Naive thymus-derived CD8-positive, alpha-beta T cell (primary cell): ENCODE data around the gene TAF8. TPM values are rescaled to one million over a fixed set of nuclear protein-coding genes. Genes with fewer than 3 reads are reported as not detected.

ENCODE experiments used
- ATAC-seq, 2 donors: fragments of 150-1000 bp; cut with Tn5 transposase in 1 of 2; sonication (Bioruptor Pico), chemical (Tn5 transposase) in 1 of 2; 1 replicate in 1 of 2; 2 replicates in 1 of 2; pipeline ENCODE4 v1.10.0; 2021; ENCODE audit warnings: mild to moderate bottlenecking in 2 of 2, moderate library complexity in 2 of 2
- POLR2A ChIA-PET: fragments of 350-600 bp; sonication (Branson Sonifier 250); formaldehyde crosslinking; loops from one replicate; lab custom pipeline; 2021; ENCODE audit warnings: antibody characterized with exemption; lab: Charles Lee
- DNase-seq, 10 donors: peaks; one replicate each; pipeline versions ENCODE4 v3.0.0 to v3.0.0-alpha.2; 2020 to 2022
- H3K27ac Mint-ChIP-seq, 10 donors: one replicate each; pipeline ENCODE4 v1.8.0; 2020 to 2022; ENCODE audit warnings: mild to moderate bottlenecking in 10 of 10, mixed read lengths in 10 of 10, moderate library complexity in 4 of 10, inconsistent platforms in 1 of 10
- H3K27me3 Mint-ChIP-seq, 5 donors: one replicate each; pipeline ENCODE4 v1.8.0; 2021 to 2022; ENCODE audit warnings: mixed read lengths in 5 of 5
- H3K36me3 Mint-ChIP-seq, 3 donors: one replicate each; pipeline ENCODE4 v1.8.0; 2020 to 2022; ENCODE audit warnings: mixed read lengths in 3 of 3, mild to moderate bottlenecking in 2 of 3, inconsistent platforms in 1 of 3
- H3K4me1 Mint-ChIP-seq, 4 donors: one replicate each; pipeline ENCODE4 v1.8.0; 2021 to 2022; ENCODE audit warnings: mixed read lengths in 4 of 4
- H3K4me3 Mint-ChIP-seq, 10 donors: one replicate each; pipeline ENCODE4 v1.8.0; 2020 to 2022; ENCODE audit warnings: mild to moderate bottlenecking in 10 of 10, mixed read lengths in 10 of 10, moderate library complexity in 6 of 10, inconsistent platforms in 1 of 10
- H3K9me3 Mint-ChIP-seq, 9 donors: one replicate each; pipeline ENCODE4 v1.8.0; 2020 to 2022; ENCODE audit warnings: mixed read lengths in 9 of 9, mild to moderate bottlenecking in 3 of 9, inconsistent platforms in 1 of 9, moderate library complexity in 1 of 9
- polyA plus RNA-seq, 3 donors: library from polyadenylated mRNA; unstranded; fragments of 300-500 nt; fragmentation: Illumina TruSeq; gene quantifications; one replicate each; pipeline ENCODE4 v1.2.3, GENCODE V29; 2021
- total RNA-seq, 8 experiments: library from RNA in 2 of 8; stranded (reverse) in 2 of 8; gene quantifications; one replicate each; pipeline ENCODE4 v1.2.3 and lab custom pipeline; 2021 to 2026

The TAF8 gene
- total and polyA plus RNA-seq, 5 experiments from 2014 or later = 24.4 to 73.8 (median 36.8) TPM

DNA sequence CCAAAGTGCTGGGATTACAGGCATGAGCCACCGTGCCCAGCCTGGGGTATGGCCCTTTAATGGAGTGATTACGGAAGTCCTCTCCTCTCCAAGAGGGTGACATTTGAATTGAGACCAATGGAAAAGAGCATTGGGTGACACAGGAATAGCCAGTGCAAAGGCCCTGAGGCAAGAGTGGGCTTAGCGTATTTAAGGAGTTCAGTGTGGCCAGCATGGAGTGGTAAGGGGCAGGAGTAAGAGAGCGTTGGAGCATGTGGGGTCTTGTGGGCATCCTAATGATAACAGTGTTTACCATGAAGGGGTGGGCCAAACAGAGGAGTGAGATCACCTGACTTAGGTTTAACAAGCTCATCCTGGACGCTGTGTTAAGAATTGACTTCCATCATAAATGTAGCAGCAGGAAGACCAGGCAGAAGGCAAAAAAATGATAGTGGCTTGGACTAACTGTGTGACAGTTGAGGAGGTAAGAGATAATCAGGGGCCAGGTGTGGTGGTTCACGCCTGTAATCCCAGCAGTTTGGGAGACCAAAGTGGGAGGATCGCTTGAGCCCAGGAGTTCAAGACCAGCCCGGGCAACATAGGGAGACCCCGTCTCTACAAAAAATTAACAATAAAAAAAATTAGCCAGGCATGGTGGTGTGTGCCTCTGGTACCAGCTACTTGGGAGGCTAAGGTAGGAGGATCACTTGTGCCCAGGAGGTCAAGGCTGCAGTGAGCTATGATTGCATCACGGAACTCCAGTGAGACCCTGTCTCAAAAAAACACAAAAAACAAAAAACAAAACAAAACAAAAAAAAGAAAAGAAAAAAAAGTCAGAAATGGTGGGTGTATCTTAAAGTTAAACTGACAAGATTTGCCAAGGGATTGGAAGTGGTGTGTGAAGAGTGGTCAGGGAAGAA is 40.7 kb downstream of the TAF8 start:
- Mint-ChIP-seq H3K4me1 (no peaks in the 10 kb centered on the region), H3K4me3 (no peak overlapping the region), H3K36me3 (no peaks in the 10 kb centered on the region), H3K27me3 (no peaks in the 10 kb centered on the region), H3K9me3 (no peaks in the 10 kb centered on the region), H3K27ac (peak overlapping the region in 1 of 10 donors; percentile 31)
- POLR2A ChIA-PET = no interaction called here
- ATAC-seq = no peak
- no peak for DNase-seq

- Mint-ChIP-seq H3K4me3 (no peak overlapping the region), H3K9me3 (no peaks in the 10 kb centered on the region), H3K36me3 (no peaks in the 10 kb centered on the region), H3K4me1 (peaks cover 0 to 2% (median 0%) of the 10 kb centered on the region in 4 donors), H3K27me3 (no peaks in the 10 kb centered on the region), H3K27ac (peak overlapping the region in 1 of 10 donors; percentile 34)
- POLR2A ChIA-PET = no interaction called here
- ATAC-seq (no peak), DNase-seq (no peak)
Observed at GRCh38 chr6:42091718-42092023, 41.3 kb downstream of the TAF8 start.

GRCh38 chr6:42093582-42094329 is 43.4 kb downstream of the TAF8 start:
- DNase-seq (no peak), ATAC-seq (no peak)
- POLR2A ChIA-PET = interaction anchor here (1.4 kb wide), 1 partner anchor 43 kb away, joined by 4 read pairs; the partner anchor contains the start of gene TAF8
- H3K4me3 Mint-ChIP-seq = no peak overlapping the region
- no peaks in the 10 kb centered on the region for H3K9me3 Mint-ChIP-seq
- no peaks in the 10 kb centered on the region for H3K36me3 Mint-ChIP-seq
- H3K4me1 Mint-ChIP-seq = peaks cover 0 to 5% (median 0%) of the 10 kb centered on the region in 4 donors
- peaks cover 0 to 5% (median 0%) of the 10 kb centered on the region in 5 donors for H3K27me3 Mint-ChIP-seq
- no peak overlapping the region for H3K27ac Mint-ChIP-seq

DNA sequence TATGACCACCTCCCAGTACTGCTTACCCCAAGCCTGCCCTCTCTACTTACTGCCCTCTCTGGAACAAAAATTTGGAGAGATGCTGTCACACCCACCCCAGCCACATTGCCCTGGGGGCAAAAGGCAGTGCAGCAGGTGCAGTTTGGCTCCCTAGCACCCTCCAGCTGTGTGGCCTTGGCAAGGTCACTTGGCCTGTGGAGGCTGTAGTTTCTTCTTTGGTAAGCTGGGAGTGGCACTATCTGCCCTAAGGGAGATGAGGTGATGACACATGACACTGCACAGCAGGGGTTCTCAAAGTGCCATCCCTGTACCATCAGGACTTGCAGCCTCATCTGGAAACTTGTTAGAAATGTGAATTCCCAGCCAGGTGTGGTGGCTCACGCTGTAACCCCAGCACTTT is 44.8 kb downstream of the TAF8 start:
- Mint-ChIP-seq H3K27me3 (peaks cover 0 to 5% (median 0%) of the 10 kb centered on the region in 5 donors), H3K4me3 (no peak overlapping the region), H3K27ac (no peak overlapping the region), H3K36me3 (no peaks in the 10 kb centered on the region), H3K9me3 (no peaks in the 10 kb centered on the region), H3K4me1 (peaks cover 0 to 5% (median 0%) of the 10 kb centered on the region in 4 donors)
- DNase-seq = peak in 1 of 10 donors; percentile 52
- no peak for ATAC-seq
- POLR2A ChIA-PET = no interaction called here

- ATAC-seq (no peak), DNase-seq (peak in 1 of 10 donors; percentile 45)
- H3K4me3 Mint-ChIP-seq = no peak overlapping the region
- H3K27ac Mint-ChIP-seq = peak overlapping the region in 4 of 10 donors; percentile 9 to 82 (median 44)
- H3K9me3 Mint-ChIP-seq = no peaks in the 10 kb centered on the region
- POLR2A ChIA-PET = interaction anchor here (1.5 kb wide), 1 partner anchor 9 kb away, joined by 3 read pairs; no protein-coding TSS in a partner anchor
- peaks cover 0 to 5% (median 0%) of the 10 kb centered on the region in 5 donors for H3K27me3 Mint-ChIP-seq
- no peaks in the 10 kb centered on the region for H3K36me3 Mint-ChIP-seq
- H3K4me1 Mint-ChIP-seq = peaks cover 0 to 5% (median 0%) of the 10 kb centered on the region in 4 donors
Observed at GRCh38 chr6:42095776-42096541, 45.6 kb downstream of the TAF8 start.

- Mint-ChIP-seq H3K9me3 (no peaks in the 10 kb centered on the region), H3K36me3 (no peaks in the 10 kb centered on the region), H3K27ac (peak overlapping the region in 1 of 10 donors; percentile 46), H3K4me1 (peaks cover 7 to 13% (median 10%) of the 10 kb centered on the region in 4 donors), H3K4me3 (no peak overlapping the region), H3K27me3 (peaks cover 0 to 5% (median 0%) of the 10 kb centered on the region in 5 donors)
- no peak for DNase-seq
- no peak for ATAC-seq
- POLR2A ChIA-PET = no interaction called here
Observed at GRCh38 chr6:42099340-42100028, 49.2 kb downstream of the TAF8 start.

- DNase-seq (peak in 1 of 10 donors; percentile 13), ATAC-seq (no peak)
- Mint-ChIP-seq H3K4me3 (no peak overlapping the region), H3K9me3 (no peaks in the 10 kb centered on the region), H3K4me1 (peaks cover 7 to 13% (median 10%) of the 10 kb centered on the region in 4 donors), H3K36me3 (no peaks in the 10 kb centered on the region), H3K27me3 (peaks cover 0 to 5% (median 0%) of the 10 kb centered on the region in 5 donors), H3K27ac (peak overlapping the region in 2 of 10 donors; percentile 41 to 46)
- POLR2A ChIA-PET = no interaction called here
Observed at GRCh38 chr6:42100029-42100901, 49.9 kb downstream of the TAF8 start.

DNA sequence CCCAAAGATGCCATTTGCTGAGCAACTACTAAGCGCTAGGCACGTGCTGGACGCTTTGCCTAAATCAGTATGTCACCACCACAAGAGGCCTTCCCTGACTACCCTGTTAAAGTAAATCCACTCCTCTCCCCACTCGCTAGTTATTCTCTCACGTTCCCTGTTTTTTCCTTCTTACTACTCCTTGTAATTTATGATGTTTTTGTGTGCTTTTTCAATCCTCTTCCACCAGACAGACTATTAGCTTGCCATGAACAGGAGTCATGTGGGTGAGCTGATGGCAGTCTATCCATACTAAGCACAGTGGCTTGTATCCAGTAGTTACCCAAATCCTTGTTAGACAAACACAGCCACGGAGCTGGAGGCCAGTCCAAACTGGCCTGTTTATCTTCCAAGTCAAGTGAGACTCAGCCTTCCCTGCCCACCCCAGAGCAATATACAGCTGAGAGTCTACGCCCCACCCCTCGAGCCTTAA is 50.9 kb downstream of the TAF8 start:
- H3K27me3 Mint-ChIP-seq = peaks cover 0 to 5% (median 0%) of the 10 kb centered on the region in 5 donors
- no peaks in the 10 kb centered on the region for H3K36me3 Mint-ChIP-seq
- peaks cover 7 to 13% (median 10%) of the 10 kb centered on the region in 4 donors for H3K4me1 Mint-ChIP-seq
- peak in 1 of 10 donors; percentile 19 for DNase-seq
- no peaks in the 10 kb centered on the region for H3K9me3 Mint-ChIP-seq
- H3K27ac Mint-ChIP-seq = no peak overlapping the region
- H3K4me3 Mint-ChIP-seq = no peak overlapping the region
- ATAC-seq = no peak
- POLR2A ChIA-PET = no interaction called here

GRCh38 chr6:42103216-42103615 is 52.9 kb downstream of the TAF8 start:
- no peaks in the 10 kb centered on the region for H3K9me3 Mint-ChIP-seq
- no peaks in the 10 kb centered on the region for H3K36me3 Mint-ChIP-seq
- peaks cover 7 to 13% (median 8%) of the 10 kb centered on the region in 4 donors for H3K4me1 Mint-ChIP-seq
- peak overlapping the region in 6 of 10 donors; percentile 2 to 85 (median 61) for H3K27ac Mint-ChIP-seq
- POLR2A ChIA-PET = interaction anchor here (0.6 kb wide), 1 partner anchor 209 kb away, joined by 5 read pairs; no protein-coding TSS in a partner anchor
- no peak for ATAC-seq
- DNase-seq = no peak
- H3K4me3 Mint-ChIP-seq = peak overlapping the region in 9 of 10 donors; percentile 63 to 85 (median 72)
- H3K27me3 Mint-ChIP-seq = peaks cover 0 to 4% (median 0%) of the 10 kb centered on the region in 5 donors

- DNase-seq = no peak
Observed at GRCh38 chr6:42103753-42104094, 53.4 kb downstream of the TAF8 start.

More at GRCh38 chr6:42103753-42104094, 53.4 kb downstream of the TAF8 start:
- no peak for ATAC-seq
- H3K27ac Mint-ChIP-seq = peak overlapping the region in 9 of 10 donors; percentile 19 to 85 (median 76)
- POLR2A ChIA-PET = interaction anchor here (0.6 to 2.5 kb wide), 7 partner anchors 53 to 317 kb away, joined by 3 to 15 read pairs (median 5); partner anchors contain the start of genes TAF8 and TOMM6
- peaks cover 5 to 13% (median 8%) of the 10 kb centered on the region in 4 donors for H3K4me1 Mint-ChIP-seq
- peak overlapping the region; percentile 63 to 86 (median 72) for H3K4me3 Mint-ChIP-seq
- H3K9me3 Mint-ChIP-seq = no peaks in the 10 kb centered on the region
- no peaks in the 10 kb centered on the region for H3K27me3 Mint-ChIP-seq
- no peaks in the 10 kb centered on the region for H3K36me3 Mint-ChIP-seq
